ENCODE data around the gene ATAD3A. TPM values are rescaled to one million over a fixed set of nuclear protein-coding genes. Genes with fewer than 3 reads are reported as not detected.

ATAD3A gene
- total RNA-seq, 1 donor from 2014 or later: 51.5 TPM

DNA sequence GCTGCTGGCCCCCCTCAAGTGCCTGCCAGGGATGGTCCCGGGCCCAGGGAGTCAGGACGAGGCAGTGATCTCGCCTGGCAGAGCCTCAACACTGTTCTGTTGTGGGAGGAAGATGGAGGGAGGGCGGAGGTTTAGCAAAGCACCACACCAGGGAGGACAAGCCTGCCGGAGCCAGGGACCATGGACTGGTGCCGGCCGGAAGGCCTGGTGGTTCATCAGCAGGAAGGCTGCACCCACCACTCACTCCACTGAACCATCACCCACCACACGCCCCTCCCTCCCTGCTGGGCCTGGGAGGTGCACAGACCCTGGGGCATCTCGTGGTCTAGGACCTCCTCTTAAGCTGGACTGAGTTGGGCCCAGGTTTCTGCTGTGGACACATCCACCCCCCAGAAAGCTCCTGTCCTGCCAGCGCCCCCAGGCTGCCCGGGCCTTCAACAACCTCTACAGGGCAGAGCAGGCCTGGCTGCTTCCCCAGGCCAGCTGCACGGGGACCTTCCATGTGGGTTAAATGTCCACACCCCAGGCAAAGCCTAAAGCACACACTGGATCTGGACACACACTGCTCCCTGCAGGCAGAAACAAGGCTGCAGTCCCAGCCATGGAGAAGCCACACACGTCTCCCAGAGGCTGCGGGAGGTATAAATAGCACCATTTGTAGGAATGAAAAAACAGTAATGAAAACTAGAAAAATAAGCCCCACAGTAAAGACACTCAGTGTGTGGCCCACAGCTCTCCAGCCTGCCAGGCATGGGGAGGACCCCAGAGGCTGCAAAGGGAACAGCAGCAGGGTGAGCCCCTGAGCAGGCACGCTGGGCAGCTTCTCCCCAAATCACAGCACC, 38.9 kb downstream of the ATAD3A start:
- TF ChIP-seq, protein P1, sequence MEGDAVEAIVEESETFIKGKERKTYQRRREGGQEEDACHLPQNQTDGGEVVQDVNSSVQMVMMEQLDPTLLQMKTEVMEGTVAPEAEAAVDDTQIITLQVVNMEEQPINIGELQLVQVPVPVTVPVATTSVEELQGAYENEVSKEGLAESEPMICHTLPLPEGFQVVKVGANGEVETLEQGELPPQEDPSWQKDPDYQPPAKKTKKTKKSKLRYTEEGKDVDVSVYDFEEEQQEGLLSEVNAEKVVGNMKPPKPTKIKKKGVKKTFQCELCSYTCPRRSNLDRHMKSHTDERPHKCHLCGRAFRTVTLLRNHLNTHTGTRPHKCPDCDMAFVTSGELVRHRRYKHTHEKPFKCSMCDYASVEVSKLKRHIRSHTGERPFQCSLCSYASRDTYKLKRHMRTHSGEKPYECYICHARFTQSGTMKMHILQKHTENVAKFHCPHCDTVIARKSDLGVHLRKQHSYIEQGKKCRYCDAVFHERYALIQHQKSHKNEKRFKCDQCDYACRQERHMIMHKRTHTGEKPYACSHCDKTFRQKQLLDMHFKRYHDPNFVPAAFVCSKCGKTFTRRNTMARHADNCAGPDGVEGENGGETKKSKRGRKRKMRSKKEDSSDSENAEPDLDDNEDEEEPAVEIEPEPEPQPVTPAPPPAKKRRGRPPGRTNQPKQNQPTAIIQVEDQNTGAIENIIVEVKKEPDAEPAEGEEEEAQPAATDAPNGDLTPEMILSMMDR (IDR thresholded peaks at IDR 0.05; ENCODE audit: insufficient read depth, low read length, poor library complexity, severe bottlenecking): peak; percentile 45
- no peak overlapping the region for H3K4me3 ChIP-seq (ENCODE audit: low read depth, low read length)
- H3K36me3 ChIP-seq (ENCODE audit: control insufficient read depth, insufficient read depth, low read length): no peaks in the 10 kb centered on the region
- DNase-seq (ENCODE audit: low read depth): no peak
- H3K27me3 ChIP-seq (ENCODE audit: control insufficient read depth, insufficient read depth, low read length): no peaks in the 10 kb centered on the region

GRCh38 chr1:1551524-1552262, 39.7 kb downstream of the ATAD3A start:
- no peaks in the 10 kb centered on the region for H3K27me3 ChIP-seq (ENCODE audit: control insufficient read depth, insufficient read depth, low read length)
- no peak for DNase-seq (ENCODE audit: low read depth)
- TF ChIP-seq, protein P1 (IDR thresholded peaks at IDR 0.05; ENCODE audit: insufficient read depth, low read length, poor library complexity, severe bottlenecking): no peak
- no peaks in the 10 kb centered on the region for H3K36me3 ChIP-seq (ENCODE audit: control insufficient read depth, insufficient read depth, low read length)
- no peak overlapping the region for H3K4me3 ChIP-seq (ENCODE audit: low read depth, low read length)

DNA sequence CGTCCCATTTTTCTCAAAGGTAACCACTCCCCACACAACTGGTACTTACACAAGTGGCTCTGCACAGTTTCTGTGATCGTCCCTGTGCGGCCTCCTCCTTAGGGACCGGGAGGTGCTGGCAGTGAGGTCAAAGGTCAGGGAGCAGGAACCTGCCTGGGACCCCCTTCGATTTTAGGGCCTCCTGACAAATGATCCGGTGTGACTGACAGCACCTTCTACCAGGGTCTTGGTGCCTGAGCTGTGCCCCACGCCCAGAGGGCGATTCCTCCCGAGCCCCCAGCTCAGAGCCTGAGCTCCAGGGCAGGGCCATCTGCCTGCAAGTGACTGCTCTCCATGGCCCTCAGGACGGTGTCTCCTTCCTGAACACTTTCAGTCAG, 40.3 kb downstream of the ATAD3A start:
- no peaks in the 10 kb centered on the region for H3K36me3 ChIP-seq (ENCODE audit: control insufficient read depth, insufficient read depth, low read length)
- H3K4me3 ChIP-seq (ENCODE audit: low read depth, low read length): no peak overlapping the region
- DNase-seq (ENCODE audit: low read depth): no peak
- H3K27me3 ChIP-seq (ENCODE audit: control insufficient read depth, insufficient read depth, low read length): no peaks in the 10 kb centered on the region
- TF ChIP-seq, protein P1 (IDR thresholded peaks at IDR 0.05; ENCODE audit: insufficient read depth, low read length, poor library complexity, severe bottlenecking): no peak

- TF ChIP-seq, protein P1 (IDR thresholded peaks at IDR 0.05; ENCODE audit: insufficient read depth, low read length, poor library complexity, severe bottlenecking): no peak
- Histone ChIP-seq H3K4me3 (ENCODE audit: low read depth, low read length) (no peak overlapping the region), H3K36me3 (ENCODE audit: control insufficient read depth, insufficient read depth, low read length) (no peaks in the 10 kb centered on the region), H3K27me3 (ENCODE audit: control insufficient read depth, insufficient read depth, low read length) (no peaks in the 10 kb centered on the region)
- no peak for DNase-seq (ENCODE audit: low read depth)
Measured at GRCh38 chr1:1553821-1554494, 42.0 kb downstream of the ATAD3A start.

DNA sequence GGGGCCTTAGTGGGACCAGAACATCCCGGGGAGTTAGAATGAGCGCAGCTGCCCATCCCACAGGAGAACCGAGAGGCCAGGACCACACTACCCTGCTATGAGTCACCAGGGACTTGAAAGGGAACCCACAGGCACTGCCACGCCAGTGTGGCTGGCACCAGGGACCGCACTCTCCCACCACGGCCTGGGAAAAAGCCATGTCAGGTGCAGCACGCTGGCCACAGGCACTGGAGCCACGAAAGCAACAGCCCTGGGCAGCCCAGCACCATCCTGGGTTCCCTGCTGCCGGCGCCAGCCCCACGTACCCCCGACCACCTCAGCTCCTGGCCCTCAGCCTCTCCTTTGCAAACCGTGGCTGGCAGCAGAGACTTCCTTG, 42.6 kb downstream of the ATAD3A start:
- DNase-seq (ENCODE audit: low read depth): no peak
- Histone ChIP-seq H3K36me3 (ENCODE audit: control insufficient read depth, insufficient read depth, low read length) (no peaks in the 10 kb centered on the region), H3K4me3 (ENCODE audit: low read depth, low read length) (no peak overlapping the region), H3K27me3 (ENCODE audit: control insufficient read depth, insufficient read depth, low read length) (no peaks in the 10 kb centered on the region)
- TF ChIP-seq, protein P1 (IDR thresholded peaks at IDR 0.05; ENCODE audit: insufficient read depth, low read length, poor library complexity, severe bottlenecking): no peak

All from kidney epithelial cell (primary cell).